ENCODE data around the gene ADAM30.

- TF ChIP-seq, protein P1, sequence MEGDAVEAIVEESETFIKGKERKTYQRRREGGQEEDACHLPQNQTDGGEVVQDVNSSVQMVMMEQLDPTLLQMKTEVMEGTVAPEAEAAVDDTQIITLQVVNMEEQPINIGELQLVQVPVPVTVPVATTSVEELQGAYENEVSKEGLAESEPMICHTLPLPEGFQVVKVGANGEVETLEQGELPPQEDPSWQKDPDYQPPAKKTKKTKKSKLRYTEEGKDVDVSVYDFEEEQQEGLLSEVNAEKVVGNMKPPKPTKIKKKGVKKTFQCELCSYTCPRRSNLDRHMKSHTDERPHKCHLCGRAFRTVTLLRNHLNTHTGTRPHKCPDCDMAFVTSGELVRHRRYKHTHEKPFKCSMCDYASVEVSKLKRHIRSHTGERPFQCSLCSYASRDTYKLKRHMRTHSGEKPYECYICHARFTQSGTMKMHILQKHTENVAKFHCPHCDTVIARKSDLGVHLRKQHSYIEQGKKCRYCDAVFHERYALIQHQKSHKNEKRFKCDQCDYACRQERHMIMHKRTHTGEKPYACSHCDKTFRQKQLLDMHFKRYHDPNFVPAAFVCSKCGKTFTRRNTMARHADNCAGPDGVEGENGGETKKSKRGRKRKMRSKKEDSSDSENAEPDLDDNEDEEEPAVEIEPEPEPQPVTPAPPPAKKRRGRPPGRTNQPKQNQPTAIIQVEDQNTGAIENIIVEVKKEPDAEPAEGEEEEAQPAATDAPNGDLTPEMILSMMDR (conservative IDR thresholded peaks at IDR 0.05): no peak
- no peak for TF ChIP-seq ZFX (IDR thresholded peaks at IDR 0.05)
These were observed 26.3 kb downstream of the ADAM30 start for GRCh38 chr1:119869995-119870394.
